SW 1271 (cell line): ENCODE results near the gene ZCCHC7.

Source experiments
- DNase-seq, 2 experiments: peaks; one replicate each; lab custom pipeline; 2025; lab: John Stamatoyannopoulos, UW

Gene ZCCHC7

GRCh38 chr9:37405764-37406380 lies 285.5 kb downstream of the ZCCHC7 start:
- no peak for DNase-seq

GRCh38 chr9:37406603-37407401 lies 286.4 kb downstream of the ZCCHC7 start:
- no peak for DNase-seq

GRCh38 chr9:37407468-37407867 lies 287.1 kb downstream of the ZCCHC7 start:
- DNase-seq: peak in 1 of 2 experiments; percentile 11
